H1 (cell line): ENCODE results near the gene ISY1. TPM values are rescaled to one million over a fixed set of nuclear protein-coding genes. Genes with fewer than 3 reads are reported as not detected.

Experiments
- CTCF ChIA-PET: fragments of 300-600 bp; sonication (Branson Sonifier 250); formaldehyde crosslinking; loops from one replicate; lab custom pipeline; 2021; ENCODE audit not compliant: partially characterized antibody; lab: Charles Lee
- POLR2A ChIA-PET: fragments of 300-600 bp; sonication (Branson Sonifier 250); formaldehyde crosslinking; loops from one replicate; lab custom pipeline; 2021; ENCODE audit warnings: inconsistent platforms; ENCODE audit not compliant: partially characterized antibody; lab: Charles Lee
- DNase-seq, 2 experiments: peaks; one replicate each; pipeline versions ENCODE4 v3.0.0 to v3.0.0-alpha.2; 2010 to 2022; ENCODE audit warnings: low spot score in 2 of 2, low read depth in 1 of 2, mixed read lengths in 1 of 2
- FAIRE-seq: peaks from 2 replicates; lab custom pipeline; 2011; peaks lifted over from hg19 to GRCh38; lab: Jason Lieb, UNC
- H2AFZ ChIP-seq: 2 replicates; pipeline ENCODE4 v1.8.1; 2012; ENCODE audit warnings: low read length, inconsistent platforms
- H2AK5ac ChIP-seq: 2 replicates; pipeline ENCODE4 v1.6.1; 2013; ENCODE audit warnings: low read depth, low read length
- H2BK120ac ChIP-seq: replicated peaks from 2 replicates; pipeline ENCODE3; 2013; ENCODE audit warnings: low read depth, low read length, inconsistent platforms
- H2BK12ac ChIP-seq: 2 replicates; pipeline ENCODE4 v1.6.1; 2013; ENCODE audit warnings: low read depth, low read length
- H2BK15ac ChIP-seq: 2 replicates; pipeline ENCODE4 v1.6.1; 2013; ENCODE audit warnings: low read length
- H2BK20ac ChIP-seq: 2 replicates; pipeline ENCODE4 v1.6.1; 2013; ENCODE audit warnings: low read length
- H2BK5ac ChIP-seq: 2 replicates; pipeline ENCODE4 v1.6.1; 2013; ENCODE audit warnings: low read depth, low read length
- H3K14ac ChIP-seq: 2 replicates; pipeline ENCODE4 v1.6.1; 2013; ENCODE audit warnings: inconsistent platforms; ENCODE audit not compliant: insufficient read length
- H3K18ac ChIP-seq: 2 replicates; pipeline ENCODE4 v1.6.1; 2013; ENCODE audit warnings: low read length; ENCODE audit errors: extremely low read depth
- H3K23ac ChIP-seq: 2 replicates; pipeline ENCODE4 v1.6.1; 2013; ENCODE audit warnings: inconsistent platforms; ENCODE audit not compliant: insufficient read length
- H3K23me2 ChIP-seq: 2 replicates; pipeline ENCODE4 v1.6.1; 2013; ENCODE audit warnings: low read depth, low read length
- H3K27ac ChIP-seq: 2 replicates; pipeline ENCODE4 v1.6.1; 2011; ENCODE audit warnings: low read depth, low read length, inconsistent platforms
- H3K27me3 ChIP-seq, 4 experiments: replicated peaks in 1 of 4; 1 replicate in 1 of 4; 2 replicates in 3 of 4; pipeline versions ENCODE4 v1.6.1 to v1.8.1; 2011 to 2013; ENCODE audit warnings: low read length in 3 of 4, mild to moderate bottlenecking in 3 of 4, inconsistent platforms in 2 of 4, mixed read lengths in 2 of 4, moderate library complexity in 1 of 4; ENCODE audit not compliant: control insufficient read depth in 3 of 4, insufficient read depth in 3 of 4; ENCODE audit errors: extremely low read depth in 1 of 4
- H3K36me3 ChIP-seq, 4 experiments: 2 replicates each; pipeline versions ENCODE4 v1.6.1 to v1.8.1; 2011 to 2013; ENCODE audit warnings: mild to moderate bottlenecking in 4 of 4, low read length in 3 of 4, moderate library complexity in 2 of 4, control low read depth in 1 of 4, inconsistent platforms in 1 of 4; ENCODE audit not compliant: insufficient read depth in 4 of 4, control insufficient read depth in 2 of 4
- H3K4ac ChIP-seq: replicated peaks from 2 replicates; pipeline ENCODE3; 2013; ENCODE audit warnings: low read length, low read depth, mixed read lengths, inconsistent platforms; ENCODE audit not compliant: insufficient read length
- H3K4me1 ChIP-seq, 4 experiments: replicated peaks in 1 of 4; 1 replicate in 1 of 4; 2 replicates in 3 of 4; pipeline versions ENCODE4 v1.6.1 to v1.8.1; 2011 to 2013; ENCODE audit warnings: low read length in 3 of 4, inconsistent platforms in 2 of 4, mixed read lengths in 1 of 4; ENCODE audit not compliant: insufficient read depth in 4 of 4, control insufficient read depth in 3 of 4
- H3K4me2 ChIP-seq, 2 experiments: 2 replicates each; pipeline versions ENCODE4 v1.6.1 to v1.8.1; 2011 to 2013; ENCODE audit warnings: low read depth in 2 of 2, low read length in 2 of 2, control low read depth in 1 of 2, inconsistent platforms in 1 of 2, mild to moderate bottlenecking in 1 of 2; ENCODE audit not compliant: insufficient read depth in 1 of 2
- H3K4me3 ChIP-seq, 4 experiments: fragments of 200-600, 300-600 bp in 1 of 4; sonication (generic), shearing (Covaris generic), sonication (Bioruptor Twin) in 1 of 4; 2 replicates each; pipeline versions ENCODE4 v1.5.1 to v1.8.1; 2011 to 2016; ENCODE audit warnings: low read length in 4 of 4, low read depth in 3 of 4, control low read depth in 2 of 4, inconsistent platforms in 2 of 4, mild to moderate bottlenecking in 2 of 4, mixed read lengths in 1 of 4, moderate library complexity in 1 of 4; ENCODE audit not compliant: insufficient read depth in 2 of 4; ENCODE audit errors: extremely low read depth in 1 of 4
- H3K56ac ChIP-seq: replicated peaks from 2 replicates; pipeline ENCODE3; 2013; ENCODE audit warnings: low read depth, mild to moderate bottlenecking, mixed read lengths, low read length, inconsistent platforms; ENCODE audit not compliant: insufficient read length
- H3K79me1 ChIP-seq: 2 replicates; pipeline ENCODE4 v1.6.1; 2013; ENCODE audit warnings: low read depth, low read length, control low read depth
- H3K79me2 ChIP-seq, 2 experiments: 2 replicates each; pipeline versions ENCODE4 v1.6.1 to v1.8.1; 2012 to 2013; ENCODE audit warnings: low read length in 2 of 2, mild to moderate bottlenecking in 2 of 2, inconsistent platforms in 1 of 2; ENCODE audit not compliant: insufficient read depth in 2 of 2, control insufficient read depth in 1 of 2
- H3K9ac ChIP-seq, 4 experiments: replicated peaks in 1 of 4; 1 replicate in 1 of 4; 2 replicates in 3 of 4; pipeline versions ENCODE4 v1.6.1 to v1.8.1; 2011 to 2013; ENCODE audit warnings: low read depth in 3 of 4, low read length in 3 of 4, control low read depth in 2 of 4, mild to moderate bottlenecking in 2 of 4, moderate library complexity in 2 of 4, inconsistent platforms in 1 of 4; ENCODE audit errors: extremely low read depth in 1 of 4
- H3K9me3 ChIP-seq, 2 experiments: 2 replicates each; pipeline versions ENCODE4 v1.6.1 to v1.8.1; 2012 to 2013; ENCODE audit warnings: mild to moderate bottlenecking in 2 of 2, moderate library complexity in 2 of 2, control low read depth in 1 of 2, inconsistent platforms in 1 of 2, low read depth in 1 of 2, low read length in 1 of 2, mixed read lengths in 1 of 2; ENCODE audit not compliant: insufficient read depth in 2 of 2
- H4K20me1 ChIP-seq, 2 experiments: replicated peaks in 1 of 2; 2 replicates each; pipeline versions ENCODE3 to v1.8.1; 2011 to 2013; ENCODE audit warnings: inconsistent platforms in 2 of 2, low read length in 2 of 2, mild to moderate bottlenecking in 1 of 2; ENCODE audit not compliant: insufficient read depth in 2 of 2, control insufficient read depth in 1 of 2
- H4K5ac ChIP-seq: 2 replicates; pipeline ENCODE4 v1.6.1; 2013; ENCODE audit warnings: low read length, low read depth, mixed read lengths, inconsistent platforms; ENCODE audit not compliant: insufficient read length
- H4K8ac ChIP-seq: 2 replicates; pipeline ENCODE4 v1.8.0; 2013; ENCODE audit warnings: mild to moderate bottlenecking, moderate library complexity, low read length, inconsistent platforms; ENCODE audit not compliant: insufficient read depth; ENCODE audit errors: extremely low read depth
- H4K91ac ChIP-seq: replicated peaks from 2 replicates; pipeline ENCODE3; 2013; ENCODE audit warnings: low read length, mixed read lengths, inconsistent platforms; ENCODE audit not compliant: insufficient read length
- CHD1 ChIP-seq: IDR thresholded peaks from 2 replicates; pipeline ENCODE4 v1.6.1; 2012; ENCODE audit warnings: low read depth, low read length, improper control_type of control experiment
- CHD2 ChIP-seq: IDR thresholded peaks from 2 replicates; pipeline ENCODE4 v1.6.1; 2012; ENCODE audit warnings: low read length, improper control_type of control experiment
- EP300 ChIP-seq, 2 experiments: IDR thresholded peaks; 1 replicate in 1 of 2; 2 replicates in 1 of 2; pipeline ENCODE4 v1.6.1; 2011 to 2012; ENCODE audit warnings: low read depth in 2 of 2, low read length in 2 of 2, mild to moderate bottlenecking in 2 of 2, borderline replicate concordance in 1 of 2, inconsistent platforms in 1 of 2, moderate library complexity in 1 of 2
- RFX5 ChIP-seq: IDR thresholded peaks from 2 replicates; pipeline ENCODE4 v1.6.1; 2011; ENCODE audit warnings: low read depth, low read length, improper control_type of control experiment, borderline replicate concordance
- WGBS, 2 experiments: shearing (Covaris generic) in 1 of 2; methylation state at CpG; one replicate each; pipeline versions ENCODE4 v1.1.6 to v1.1.7; 2013 to 2015; ENCODE audit warnings: low lambda C conversion rate in 2 of 2, mixed read lengths in 2 of 2, inconsistent platforms in 1 of 2, low coverage in 1 of 2, missing lambda C conversion rate in 1 of 2; ENCODE audit not compliant: insufficient replicate concordance in 2 of 2, insufficient coverage in 1 of 2, insufficient read length in 1 of 2; ENCODE audit errors: extremely low coverage in 1 of 2, missing lambda C conversion rate in 1 of 2; 5-methylcytosine and 5-hydroxymethylcytosine counted together
- polyA plus RNA-seq, 7 experiments: library from polyadenylated mRNA; depleted of rRNA in 3 of 7; stranded (reverse) in 5 of 7; unstranded in 2 of 7; fragments of >200 nt in 5 of 7; fragments of 200-250 nt in 2 of 7; gene quantifications; 1 replicate in 5 of 7; 2 replicates in 1 of 7; 4 replicates in 1 of 7; pipeline versions ENCODE4 v1.2.1 to v1.2.3, GENCODE V29; 2011 to 2013; ENCODE audit warnings: missing spikeins in 2 of 7, mixed read lengths in 2 of 7
- total RNA-seq: library from RNA; stranded (reverse); fragmentation: NEBNext Ultra II Directional; extraction: Animal tissue kit (Norgen Biotek cat#: 25700); gene quantifications from 2 replicates; pipeline ENCODE4 v1.2.1, GENCODE V29; 2021

ISY1 gene
- total and polyA plus RNA-seq, 2 of the 8 experiments (the other 6 are each of a cell fraction or from before 2014, with no cell fraction given) = 16.6 to 38.7 TPM

DNA sequence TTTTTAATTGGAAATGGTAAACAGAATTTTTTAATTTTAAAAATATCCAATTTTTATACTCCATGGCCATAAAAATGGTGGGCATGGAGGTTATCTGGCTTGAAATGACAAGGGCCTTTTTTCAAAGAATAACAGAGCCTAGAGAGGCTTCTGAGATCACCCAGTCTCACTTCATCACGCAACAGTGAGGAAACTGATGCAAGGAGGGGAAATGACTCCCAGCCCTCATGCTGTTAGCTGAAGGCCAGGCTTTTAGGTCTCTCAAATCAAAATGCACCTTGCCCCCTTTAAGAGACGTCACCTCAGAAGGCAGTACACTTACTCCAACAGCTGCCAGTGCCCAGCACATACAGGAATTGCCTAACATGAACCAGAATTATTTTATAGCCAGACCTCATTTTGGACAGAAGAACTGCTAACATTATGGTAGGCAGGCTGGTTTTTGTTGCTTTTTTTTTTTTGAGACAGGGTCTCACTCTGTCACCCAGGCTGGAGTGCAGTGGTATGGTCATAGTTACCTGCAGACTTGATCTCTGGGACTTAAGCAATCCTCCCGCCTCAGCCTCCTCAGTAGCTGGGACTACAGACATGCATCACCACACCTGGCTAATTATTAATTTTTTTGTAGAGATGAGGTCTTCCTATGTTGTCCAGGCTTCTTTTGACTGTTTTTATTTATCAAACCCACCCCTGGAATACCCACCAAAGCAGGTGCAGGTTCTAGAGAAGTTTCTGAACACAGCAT is 48.4 kb downstream of the ISY1 start:
- H3K4ac ChIP-seq = no peak overlapping the region
- H3K79me2 ChIP-seq = peaks cover 0 to 31% of the 10 kb centered on the region in 2 experiments; a peak in 3 of 4 replicates
- H2AFZ ChIP-seq = no peak overlapping the region
- H3K18ac ChIP-seq = no peak overlapping the region
- H2BK20ac ChIP-seq = no peak overlapping the region
- no peaks in the 10 kb centered on the region for H3K27me3 ChIP-seq
- H3K9ac ChIP-seq = no peak overlapping the region
- no peak for DNase-seq
- H2BK12ac ChIP-seq = 0 out of 2 replicates have a peak overlapping the region, but pooled peaks have one; percentile 39
- no peaks in the 10 kb centered on the region; a peak in 1 of 8 replicates for H3K36me3 ChIP-seq
- peaks cover 3% of the 10 kb centered on the region; the same call in 1 of the 2 replicates for H3K79me1 ChIP-seq
- FAIRE-seq = no peak
- H2AK5ac ChIP-seq = no peak overlapping the region
- H3K4me2 ChIP-seq = no peak overlapping the region
- H3K14ac ChIP-seq = no peak overlapping the region
- H3K23me2 ChIP-seq = no peaks in the 10 kb centered on the region
- H4K5ac ChIP-seq = no peak overlapping the region
- no peak overlapping the region for H2BK120ac ChIP-seq
- no peak overlapping the region for H2BK5ac ChIP-seq
- no peaks in the 10 kb centered on the region for H3K9me3 ChIP-seq
- no peak overlapping the region for H4K8ac ChIP-seq
- peaks cover 2 to 12% (median 11%) of the 10 kb centered on the region in 4 experiments; a peak in 5 of 7 replicates for H3K4me1 ChIP-seq
- no peak overlapping the region for H3K23ac ChIP-seq
- no peak overlapping the region for H3K4me3 ChIP-seq
- H3K56ac ChIP-seq = no peak overlapping the region
- H4K91ac ChIP-seq = no peak overlapping the region
- H3K27ac ChIP-seq = no peak overlapping the region
- H4K20me1 ChIP-seq = peaks cover 0 to 2% of the 10 kb centered on the region in 2 experiments
- POLR2A ChIA-PET = interaction anchor here (1.0 to 1.4 kb wide), 3 partner anchors 9 to 60 kb away, joined by 3 to 4 read pairs (median 4); partner anchors contain the start of gene RAB43
- CTCF ChIA-PET = interaction anchor here (0.6 to 0.7 kb wide), 2 partner anchors 16 to 468 kb away, joined by 3 read pairs; no protein-coding TSS in a partner anchor
- H2BK15ac ChIP-seq = no peak overlapping the region
- WGBS, 2 experiments = 89% methylated on average over 3 of the region's 3 CpGs; no CpG with 5 or more reads in 1 of the 2 experiments
- TF ChIP-seq CHD1 (no peak), CHD2 (no peak), EP300 (IDR thresholded peaks at IDR 0.05; ENCODE audit: borderline replicate concordance in 1 of 2, low read depth in 2 of 2, low read length in 2 of 2) (no peak), RFX5 (no peak)
